Loucy (cell line): ENCODE results near the gene DDA1.

ENCODE experiments used
- H2AFZ ChIP-seq: fragments of 200-600 bp; sonication (generic); 2 replicates; pipeline ENCODE4 v1.6.0; 2016; ENCODE audit warnings: antibody characterized with exemption, mild to moderate bottlenecking, low read length, moderate library complexity
- H3F3A ChIP-seq: fragments of 200-600 bp; 2 replicates; pipeline ENCODE4 v1.6.0; 2016; ENCODE audit warnings: antibody characterized with exemption, low read depth, mild to moderate bottlenecking
- H3K27me3 ChIP-seq: fragments of 200-600 bp; sonication (generic); 2 replicates; pipeline ENCODE4 v1.6.1; 2014; ENCODE audit warnings: low read length, mild to moderate bottlenecking; ENCODE audit not compliant: insufficient read depth, poor library complexity, severe bottlenecking
- H3K36me3 ChIP-seq: fragments of 200-600 bp; sonication (generic); 2 replicates; pipeline ENCODE4 v1.6.1; 2016; ENCODE audit warnings: low read length; ENCODE audit not compliant: insufficient read depth
- H3K4me1 ChIP-seq: fragments of 200-600 bp; sonication (generic); 2 replicates; pipeline ENCODE4 v1.5.1; 2014; ENCODE audit warnings: low read length, mild to moderate bottlenecking; ENCODE audit not compliant: insufficient read depth, poor library complexity, severe bottlenecking
- H3K4me2 ChIP-seq: fragments of 200-600 bp; sonication (generic); 2 replicates; pipeline ENCODE4 v1.6.0; 2014; ENCODE audit warnings: antibody characterized with exemption, low read length, low read depth, mild to moderate bottlenecking; ENCODE audit not compliant: poor library complexity, severe bottlenecking
- H3K4me3 ChIP-seq: fragments of 200-600 bp; sonication (generic); 2 replicates; pipeline ENCODE4 v1.5.1; 2014; ENCODE audit warnings: low read length, mild to moderate bottlenecking, mixed read lengths; ENCODE audit not compliant: poor library complexity, severe bottlenecking
- H3K79me2 ChIP-seq: fragments of 200-600 bp; sonication (generic); 2 replicates; pipeline ENCODE4 v1.6.1; 2014; ENCODE audit warnings: low read length; ENCODE audit not compliant: insufficient read depth
- H3K9ac ChIP-seq: fragments of 200-600 bp; sonication (generic); 2 replicates; pipeline ENCODE4 v1.6.0; 2014; ENCODE audit warnings: mild to moderate bottlenecking, low read depth, low read length, moderate library complexity; ENCODE audit not compliant: poor library complexity, severe bottlenecking
- H3K9me2 ChIP-seq: fragments of 200-600 bp; sonication (generic); replicated peaks from 2 replicates; pipeline ENCODE4 v1.6.1; 2016; ENCODE audit warnings: low read depth, low read length, mixed read lengths
- H3K9me3 ChIP-seq: fragments of 200-600 bp; sonication (generic); 2 replicates; pipeline ENCODE4 v1.6.1; 2014; ENCODE audit warnings: mild to moderate bottlenecking, antibody characterized with exemption, low read length, low read depth; ENCODE audit not compliant: insufficient read depth
- H4K20me1 ChIP-seq: fragments of 200-600 bp; sonication (generic); 2 replicates; pipeline ENCODE4 v1.6.0; 2014; ENCODE audit warnings: antibody characterized with exemption, low read length, mild to moderate bottlenecking; ENCODE audit not compliant: insufficient read depth, poor library complexity, severe bottlenecking
- CTCF ChIP-seq: fragments of 200-600 bp; sonication (generic); conservative IDR thresholded peaks from 2 replicates; pipeline ENCODE4 v1.5.1; 2014; ENCODE audit warnings: mild to moderate bottlenecking, antibody characterized with exemption, low read length
- EZH2phosphoT487 ChIP-seq: fragments of 200-600 bp; IDR thresholded peaks from 2 replicates; pipeline ENCODE4 v1.6.1; 2018; ENCODE audit warnings: antibody characterized with exemption, mild to moderate bottlenecking, moderate library complexity, borderline replicate concordance

DDA1 gene

GRCh38 chr19:17312189-17313113 lies 3.1 kb downstream of the DDA1 start:
- H3K79me2 ChIP-seq: peaks cover 49% of the 10 kb centered on the region
- peaks cover 23% of the 10 kb centered on the region; the same call in 1 of the 2 replicates for H3K36me3 ChIP-seq
- peaks cover 29% of the 10 kb centered on the region for H4K20me1 ChIP-seq
- H2AFZ ChIP-seq: no peak overlapping the region
- H3K27me3 ChIP-seq: peaks cover 4% of the 10 kb centered on the region
- H3K4me1 ChIP-seq: peaks cover 14% of the 10 kb centered on the region
- no peaks in the 10 kb centered on the region for H3K9me3 ChIP-seq
- peak overlapping the region; percentile 81 for H3K4me2 ChIP-seq
- H3F3A ChIP-seq: no peaks in the 10 kb centered on the region
- TF ChIP-seq CTCF: no peak
- no peak for TF ChIP-seq EZH2phosphoT487
- no peaks in the 10 kb centered on the region for H3K9me2 ChIP-seq
- no peak overlapping the region for H3K4me3 ChIP-seq
- H3K9ac ChIP-seq: no peak overlapping the region

- Histone ChIP-seq H3K27me3 (peaks cover 4% of the 10 kb centered on the region), H3K4me3 (no peak overlapping the region), H3K4me2 (no peak overlapping the region), H3K9ac (no peak overlapping the region), H3K9me3 (no peaks in the 10 kb centered on the region), H3K79me2 (peaks cover 41% of the 10 kb centered on the region), H3F3A (no peaks in the 10 kb centered on the region), H3K4me1 (peaks cover 10% of the 10 kb centered on the region), H3K9me2 (no peaks in the 10 kb centered on the region), H2AFZ (no peak overlapping the region), H3K36me3 (peaks cover 26% of the 10 kb centered on the region; the same call in 1 of the 2 replicates), H4K20me1 (peaks cover 29% of the 10 kb centered on the region)
- no peak for TF ChIP-seq EZH2phosphoT487
- no peak for TF ChIP-seq CTCF
Observed at GRCh38 chr19:17314007-17314593, 4.7 kb downstream of the DDA1 start.

GRCh38 chr19:17318966-17319365 lies 9.6 kb downstream of the DDA1 start:
- H3K4me2 ChIP-seq: no peak overlapping the region
- TF ChIP-seq EZH2phosphoT487: no peak
- no peak for TF ChIP-seq CTCF
- no peaks in the 10 kb centered on the region for H4K20me1 ChIP-seq
- no peak overlapping the region for H2AFZ ChIP-seq
- peaks cover 49% of the 10 kb centered on the region; the same call in 1 of the 2 replicates for H3K36me3 ChIP-seq
- no peaks in the 10 kb centered on the region for H3F3A ChIP-seq
- no peak overlapping the region for H3K9ac ChIP-seq
- no peaks in the 10 kb centered on the region for H3K4me1 ChIP-seq
- H3K9me2 ChIP-seq: no peaks in the 10 kb centered on the region
- H3K27me3 ChIP-seq: no peaks in the 10 kb centered on the region
- no peaks in the 10 kb centered on the region; the same call in 1 of the 2 replicates for H3K79me2 ChIP-seq
- H3K4me3 ChIP-seq: no peak overlapping the region
- H3K9me3 ChIP-seq: no peaks in the 10 kb centered on the region
